Esophagus squamous epithelium (tissue), 4 donors: Measurements from ENCODE around the gene MFAP2.
"Not testable (repeated sequence)": the region's sequence is repeated elsewhere in the genome, so short reads cannot be mapped to it uniquely, and the experiment has no call there.

Experiments
- CTCF ChIP-seq, 6 experiments: fragments of 450-650 bp in 4 of 6; fragments of 200-600 bp in 2 of 6; sonication (generic) in 2 of 6; IDR thresholded peaks; one replicate each; pipeline ENCODE4 v1.5.1; 2016 to 2019; ENCODE audit warnings: antibody characterized with exemption in 6 of 6, mild to moderate bottlenecking in 4 of 6, moderate library complexity in 4 of 6
- POLR2A ChIP-seq, 4 donors: fragments of 450-650 bp; IDR thresholded peaks; one replicate each; pipeline ENCODE4 v1.6.1; 2017; ENCODE audit warnings: antibody characterized with exemption in 4 of 4, mild to moderate bottlenecking in 4 of 4, moderate library complexity in 3 of 4

- TF ChIP-seq CTCF, POLR2A (IDR thresholded peaks at IDR 0.05): not testable (repeated sequence)
Observed at GRCh38 chr1:16952376-16952775, 28.0 kb downstream of the MFAP2 start.
